OCI-LY1 (cell line): ENCODE results near the gene NACC1.

Experiments used
- H2AFZ ChIP-seq: fragments of 200-600 bp; sonication (generic), shearing (Covaris generic); 2 replicates; pipeline ENCODE4 v1.6.0; 2014; ENCODE audit warnings: antibody characterized with exemption, mild to moderate bottlenecking, low read length
- H3F3A ChIP-seq: fragments of 200-600 bp; sonication (generic), shearing (Covaris generic); 2 replicates; pipeline ENCODE4 v1.6.0; 2014; ENCODE audit warnings: mild to moderate bottlenecking, antibody characterized with exemption, low read length, moderate library complexity; ENCODE audit not compliant: insufficient read depth
- H3K27ac ChIP-seq: fragments of 200-600 bp; sonication (generic); 2 replicates; pipeline ENCODE4 v1.5.1; 2014; ENCODE audit warnings: low read length, mixed run types, mild to moderate bottlenecking, low read depth; ENCODE audit not compliant: poor library complexity, severe bottlenecking
- H3K27me3 ChIP-seq: fragments of 200-600 bp; sonication (generic); 2 replicates; pipeline ENCODE4 v1.6.0; 2014; ENCODE audit warnings: antibody characterized with exemption, mild to moderate bottlenecking, low read length, moderate library complexity; ENCODE audit not compliant: insufficient read depth
- H3K36me3 ChIP-seq: fragments of 200-600 bp; sonication (generic); 2 replicates; pipeline ENCODE4 v1.6.1; 2014; ENCODE audit warnings: mild to moderate bottlenecking, antibody characterized with exemption, low read length, moderate library complexity, mixed read lengths; ENCODE audit not compliant: insufficient read depth
- H3K4me1 ChIP-seq: fragments of 200-600 bp; sonication (generic); 2 replicates; pipeline ENCODE4 v1.5.1; 2014; ENCODE audit warnings: mild to moderate bottlenecking, low read length, moderate library complexity; ENCODE audit not compliant: insufficient read depth, severe bottlenecking
- H3K4me2 ChIP-seq: fragments of 200-600 bp; sonication (generic), shearing (Covaris generic); 2 replicates; pipeline ENCODE4 v1.6.1; 2014; ENCODE audit warnings: low read length
- H3K4me3 ChIP-seq: fragments of 200-600 bp; sonication (generic); 2 replicates; pipeline ENCODE4 v1.5.1; 2014; ENCODE audit warnings: low read length, low read depth, mild to moderate bottlenecking, mixed read lengths; ENCODE audit not compliant: poor library complexity, severe bottlenecking
- H3K79me2 ChIP-seq: fragments of 200-600 bp; shearing (Covaris generic); 2 replicates; pipeline ENCODE4 v1.6.1; 2016; ENCODE audit warnings: mixed run types, low read length, mixed read lengths; ENCODE audit not compliant: insufficient read depth
- H3K9ac ChIP-seq: fragments of 200-600 bp; sonication (generic), shearing (Covaris generic); 2 replicates; pipeline ENCODE4 v1.6.1; 2014; ENCODE audit warnings: mild to moderate bottlenecking, low read length, mixed read lengths
- H3K9me2 ChIP-seq: fragments of 200-600 bp; sonication (generic), shearing (Covaris generic); 2 replicates; pipeline ENCODE4 v1.6.1; 2014; ENCODE audit warnings: low read depth, mild to moderate bottlenecking, low read length, mixed read lengths
- H3K9me3 ChIP-seq: fragments of 200-600 bp; shearing (Covaris generic); 2 replicates; pipeline ENCODE4 v1.6.1; 2014; ENCODE audit warnings: low read length, mixed read lengths
- H4K20me1 ChIP-seq: fragments of 200-600 bp; sonication (generic), shearing (Covaris generic); 2 replicates; pipeline ENCODE4 v1.6.0; 2016; ENCODE audit warnings: mild to moderate bottlenecking, low read length; ENCODE audit not compliant: insufficient read depth
- CTCF ChIP-seq: fragments of 200-600 bp; sonication (generic), shearing (Covaris generic); IDR thresholded peaks from 2 replicates; pipeline ENCODE4 v1.5.1; 2017; ENCODE audit warnings: mild to moderate bottlenecking, antibody characterized with exemption, low read length, moderate library complexity, mixed read lengths
- EZH2 ChIP-seq: fragments of 200-600 bp; sonication (generic), shearing (Covaris generic); IDR thresholded peaks from 2 replicates; pipeline ENCODE4 v1.8.0; 2017; ENCODE audit warnings: borderline replicate concordance, mixed run types, mild to moderate bottlenecking, antibody characterized with exemption, low read length, moderate library complexity, mixed read lengths

Gene NACC1

DNA sequence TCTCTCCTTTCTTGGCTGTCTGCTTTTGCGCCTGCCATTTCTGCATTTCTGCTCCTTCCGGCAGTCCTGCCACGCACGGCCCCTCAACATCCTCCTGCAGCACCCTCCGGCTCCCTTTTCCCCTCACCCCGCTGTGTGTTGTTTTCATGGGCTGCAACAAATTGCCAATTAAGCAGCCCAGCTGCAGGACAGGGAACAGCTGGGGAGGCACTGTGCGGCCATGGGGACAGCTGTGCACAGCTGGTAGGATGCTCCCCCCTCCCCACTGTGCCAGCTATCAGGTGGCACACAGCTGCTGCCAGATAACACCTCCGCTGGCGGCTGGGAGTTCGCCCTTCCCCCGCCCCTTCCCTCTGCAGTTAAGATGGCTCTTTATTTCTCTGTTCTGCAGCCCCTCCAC is 40.8 kb upstream of the NACC1 start:
- no peak overlapping the region for H3K4me3 ChIP-seq
- no peaks in the 10 kb centered on the region for H3K9me2 ChIP-seq
- no peaks in the 10 kb centered on the region for H3K36me3 ChIP-seq
- H3K9me3 ChIP-seq, result no peaks in the 10 kb centered on the region
- H3K9ac ChIP-seq, result no peak overlapping the region
- no peak overlapping the region for H2AFZ ChIP-seq
- no peak for TF ChIP-seq CTCF
- no peak for TF ChIP-seq EZH2
- no peak overlapping the region for H3K27ac ChIP-seq
- H3K79me2 ChIP-seq, result no peaks in the 10 kb centered on the region
- H3F3A ChIP-seq, result no peaks in the 10 kb centered on the region
- peaks cover 12% of the 10 kb centered on the region; the same call in 1 of the 2 replicates for H3K27me3 ChIP-seq
- H4K20me1 ChIP-seq, result no peaks in the 10 kb centered on the region
- H3K4me2 ChIP-seq, result no peak overlapping the region
- H3K4me1 ChIP-seq, result no peaks in the 10 kb centered on the region

- Histone ChIP-seq H2AFZ (no peak overlapping the region), H3K9ac (no peak overlapping the region), H4K20me1 (no peaks in the 10 kb centered on the region), H3K9me3 (no peaks in the 10 kb centered on the region), H3K27ac (no peak overlapping the region), H3K27me3 (peaks cover 18% of the 10 kb centered on the region; the same call in 1 of the 2 replicates), H3K4me1 (no peaks in the 10 kb centered on the region), H3K9me2 (no peaks in the 10 kb centered on the region), H3K79me2 (no peaks in the 10 kb centered on the region), H3K4me3 (no peak overlapping the region), H3K4me2 (no peak overlapping the region), H3F3A (no peaks in the 10 kb centered on the region), H3K36me3 (no peaks in the 10 kb centered on the region)
- TF ChIP-seq EZH2 (no peak), CTCF (no peak)
Measured at GRCh38 chr19:13078381-13078780, 39.7 kb upstream of the NACC1 start.

GRCh38 chr19:13078897-13079541 is 39.0 kb upstream of the NACC1 start:
- TF ChIP-seq EZH2, result no peak
- no peak for TF ChIP-seq CTCF
- no peaks in the 10 kb centered on the region for H3K4me1 ChIP-seq
- H3K27ac ChIP-seq, result no peak overlapping the region
- H3K9me2 ChIP-seq, result no peaks in the 10 kb centered on the region
- H3K4me2 ChIP-seq, result no peak overlapping the region
- no peaks in the 10 kb centered on the region for H4K20me1 ChIP-seq
- H3K27me3 ChIP-seq, result peaks cover 25% of the 10 kb centered on the region; the same call in 1 of the 2 replicates
- H3K9ac ChIP-seq, result no peak overlapping the region
- H3K4me3 ChIP-seq, result no peak overlapping the region
- no peaks in the 10 kb centered on the region for H3K9me3 ChIP-seq
- no peak overlapping the region for H2AFZ ChIP-seq
- H3F3A ChIP-seq, result no peaks in the 10 kb centered on the region
- H3K79me2 ChIP-seq, result no peaks in the 10 kb centered on the region
- no peaks in the 10 kb centered on the region for H3K36me3 ChIP-seq
